Measurements from ENCODE around the gene KNCN. TPM values are rescaled to one million over a fixed set of nuclear protein-coding genes. Genes with fewer than 3 reads are reported as not detected.

KNCN gene
- total RNA-seq, 4 donors from 2014 or later = not detected

DNA sequence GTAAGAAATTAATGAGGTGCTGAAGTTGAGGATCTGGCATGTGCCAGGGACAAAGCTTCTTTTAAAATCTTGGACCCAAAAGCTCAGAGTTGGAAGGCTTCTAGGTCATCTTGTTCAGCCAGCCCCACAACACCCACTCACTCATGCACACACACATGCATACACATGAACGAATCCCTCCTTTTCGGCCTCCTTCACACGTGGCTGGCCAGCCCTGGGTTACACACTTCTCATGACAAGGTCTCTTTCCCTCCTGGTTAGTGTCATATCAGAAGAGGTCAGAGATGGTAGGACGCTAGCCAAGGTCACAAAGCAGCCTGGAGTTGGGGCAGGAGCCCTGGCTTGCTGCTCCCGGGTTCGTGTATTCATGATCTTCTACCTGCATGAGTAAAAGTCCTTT, 54.9 kb downstream of the KNCN start:
- 56 to 74% methylated on average over 6 of the region's 6 CpGs for WGBS, 2 donors
- H3K27me3 ChIP-seq = peaks cover 0 to 47% of the 10 kb centered on the region in 2 donors
- no peak overlapping the region for H3K4me3 ChIP-seq
- H3K36me3 ChIP-seq = no peaks in the 10 kb centered on the region
- no peak overlapping the region for H3K27ac ChIP-seq
- TF ChIP-seq EP300 (IDR thresholded peaks at IDR 0.05) (no peak), CTCF (IDR thresholded peaks at IDR 0.05) (no peak), POLR2A (IDR thresholded peaks at IDR 0.05) (no peak)
- no peak for DNase-seq (ENCODE audit: low spot score in 2 of 2)
- no peaks in the 10 kb centered on the region for H3K9me3 ChIP-seq
- H3K4me1 ChIP-seq = no peaks in the 10 kb centered on the region

DNA sequence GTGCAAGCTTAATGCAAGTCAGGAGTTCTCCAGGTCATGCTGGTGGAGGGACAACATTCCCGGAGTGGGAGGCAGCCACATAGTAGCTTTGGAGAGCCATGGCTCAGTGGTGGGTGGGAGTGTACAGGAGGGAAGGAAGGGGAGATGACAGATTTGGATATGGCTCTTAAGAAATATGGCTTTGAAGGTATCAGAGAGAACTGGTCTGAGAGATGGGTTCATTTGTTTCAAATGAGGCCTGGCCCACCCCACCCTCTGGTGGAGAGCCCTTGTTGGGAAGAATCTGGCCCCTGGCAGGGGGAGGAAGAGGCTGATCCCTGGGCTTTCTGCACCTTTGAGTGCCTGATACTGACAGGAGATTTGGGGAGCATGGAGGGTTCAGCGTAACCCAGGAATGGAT, 55.7 kb downstream of the KNCN start:
- TF ChIP-seq CTCF (IDR thresholded peaks at IDR 0.05) (no peak), POLR2A (IDR thresholded peaks at IDR 0.05) (no peak), EP300 (IDR thresholded peaks at IDR 0.05) (no peak)
- H3K4me1 ChIP-seq = peaks cover 0 to 5% (median 0%) of the 10 kb centered on the region in 4 donors

More for the DNA sequence above, 55.7 kb downstream of the KNCN start:
- Histone ChIP-seq H3K36me3 (no peaks in the 10 kb centered on the region), H3K27me3 (peaks cover 0 to 55% of the 10 kb centered on the region in 2 donors), H3K9me3 (no peaks in the 10 kb centered on the region), H3K27ac (no peak overlapping the region), H3K4me3 (no peak overlapping the region)
- 88 to 90% methylated on average over 2 of the region's 2 CpGs for WGBS, 2 donors
- DNase-seq (ENCODE audit: low spot score in 2 of 2) = no peak

Other genes with a start within 250 kb of the KNCN start
- gene LRRC41, start 248.0 kb downstream of the KNCN start, total RNA-seq = 10 to 100 TPM; 80.4 to 83.9 (median 83.2) TPM
- 100 to 1,000 TPM; 195 to 294 (median 255) TPM for gene UQCRH, start 247.9 kb downstream of the KNCN start, total RNA-seq
- gene NSUN4, start 210.8 kb downstream of the KNCN start, total RNA-seq = 10 to 100 TPM; 19.5 to 39.8 (median 31.2) TPM
- gene FAAH, start 157.3 kb downstream of the KNCN start, total RNA-seq = 100 to 1,000 TPM in 3 of 4 donors, 10 to 100 TPM in 1; 42.3 to 135 (median 121) TPM
- not detected for gene DMBX1, start 61.8 kb downstream of the KNCN start, total RNA-seq
- 10 to 100 TPM; 52.4 to 75.0 (median 66.5) TPM for gene MKNK1, start 52.6 kb upstream of the KNCN start, total RNA-seq
- gene MOB3C, start 65.2 kb upstream of the KNCN start, total RNA-seq = 10 to 100 TPM; 15.1 to 22.3 (median 17.1) TPM
- 10 to 100 TPM; 26.3 to 38.5 (median 30.2) TPM for gene ATPAF1, start 116.7 kb upstream of the KNCN start, total RNA-seq
- gene TEX38, start 120.2 kb upstream of the KNCN start, total RNA-seq = not detected
- 100 to 1,000 TPM in 2 of 4 donors, 10 to 100 TPM in 2; 81.0 to 106 (median 97.0) TPM for gene EFCAB14, start 167.5 kb upstream of the KNCN start, total RNA-seq
- gene CYP4B1, start 247.4 kb upstream of the KNCN start, total RNA-seq = 1,000 to 10,000 TPM in 2 of 4 donors, 100 to 1,000 TPM in 2; 578 to 1,081 (median 834) TPM